GM12864 (cell line): Measurements from ENCODE around the gene DDX28.
A peak's percentile ranks its signal among the peaks of the same experiment; 100 is the strongest.

Source experiments
- DNase-seq: peaks from one replicate; pipeline ENCODE4 v3.0.0-alpha.2; 2011; ENCODE audit warnings: low read depth
- H3K4me3 ChIP-seq: 2 replicates; pipeline ENCODE4 v1.5.1; 2011; ENCODE audit warnings: mild to moderate bottlenecking, low read depth, low read length, control low read depth
- TF ChIP-seq, protein P1 (sequence below): IDR thresholded peaks from 2 replicates; pipeline ENCODE4 v1.5.1; 2011; ENCODE audit warnings: low read depth, mild to moderate bottlenecking, moderate library complexity, low read length, control low read depth, inconsistent platforms; ENCODE audit errors: missing control alignments

Gene DDX28, protein sequence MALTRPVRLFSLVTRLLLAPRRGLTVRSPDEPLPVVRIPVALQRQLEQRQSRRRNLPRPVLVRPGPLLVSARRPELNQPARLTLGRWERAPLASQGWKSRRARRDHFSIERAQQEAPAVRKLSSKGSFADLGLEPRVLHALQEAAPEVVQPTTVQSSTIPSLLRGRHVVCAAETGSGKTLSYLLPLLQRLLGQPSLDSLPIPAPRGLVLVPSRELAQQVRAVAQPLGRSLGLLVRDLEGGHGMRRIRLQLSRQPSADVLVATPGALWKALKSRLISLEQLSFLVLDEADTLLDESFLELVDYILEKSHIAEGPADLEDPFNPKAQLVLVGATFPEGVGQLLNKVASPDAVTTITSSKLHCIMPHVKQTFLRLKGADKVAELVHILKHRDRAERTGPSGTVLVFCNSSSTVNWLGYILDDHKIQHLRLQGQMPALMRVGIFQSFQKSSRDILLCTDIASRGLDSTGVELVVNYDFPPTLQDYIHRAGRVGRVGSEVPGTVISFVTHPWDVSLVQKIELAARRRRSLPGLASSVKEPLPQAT

DNA sequence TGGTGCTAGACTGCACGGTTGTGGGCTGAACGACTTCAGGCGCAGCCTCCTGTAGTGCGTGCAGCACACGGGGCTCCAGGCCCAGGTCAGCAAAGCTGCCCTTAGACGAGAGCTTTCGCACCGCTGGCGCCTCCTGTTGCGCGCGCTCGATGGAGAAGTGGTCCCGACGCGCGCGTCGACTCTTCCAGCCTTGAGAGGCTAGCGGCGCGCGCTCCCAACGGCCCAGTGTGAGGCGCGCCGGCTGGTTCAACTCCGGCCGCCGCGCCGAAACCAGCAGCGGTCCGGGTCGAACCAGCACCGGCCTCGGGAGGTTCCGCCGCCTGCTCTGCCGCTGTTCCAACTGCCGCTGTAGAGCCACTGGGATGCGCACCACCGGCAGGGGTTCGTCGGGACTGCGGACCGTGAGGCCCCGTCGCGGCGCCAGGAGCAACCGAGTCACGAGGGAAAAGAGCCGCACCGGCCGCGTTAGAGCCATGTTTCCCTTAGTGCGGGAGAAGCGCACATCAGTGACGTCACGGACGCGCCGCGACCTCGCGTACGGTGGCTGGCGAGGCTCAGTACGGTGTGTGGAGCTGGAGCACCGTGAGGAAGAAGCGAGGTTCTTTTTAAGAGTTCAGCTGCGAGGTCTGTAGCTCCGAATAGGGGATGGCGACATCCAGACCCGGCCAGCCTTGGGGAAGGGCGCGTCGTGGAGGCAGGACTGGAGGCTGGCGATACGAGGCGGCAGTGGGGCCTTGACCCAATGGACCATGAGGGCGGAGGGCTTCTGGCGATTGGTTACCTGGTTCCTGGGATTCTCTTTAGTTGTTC is at the start of gene DDX28, which contains the start of gene DUS2:
DDX28 (minus strand) TSS at position 505 of the 810 bp plus-strand sequence; CDS start at position 475, 30 bp downstream.
DUS2 (plus strand) TSS at position 557 of the 810 bp plus-strand sequence. CDS start 14,740 bp downstream, outside the sequence.
- H3K4me3 ChIP-seq = peak within 1 kb of the TSS; percentile 95
- DNase-seq = peak; percentile 78
- TF ChIP-seq, protein P1, sequence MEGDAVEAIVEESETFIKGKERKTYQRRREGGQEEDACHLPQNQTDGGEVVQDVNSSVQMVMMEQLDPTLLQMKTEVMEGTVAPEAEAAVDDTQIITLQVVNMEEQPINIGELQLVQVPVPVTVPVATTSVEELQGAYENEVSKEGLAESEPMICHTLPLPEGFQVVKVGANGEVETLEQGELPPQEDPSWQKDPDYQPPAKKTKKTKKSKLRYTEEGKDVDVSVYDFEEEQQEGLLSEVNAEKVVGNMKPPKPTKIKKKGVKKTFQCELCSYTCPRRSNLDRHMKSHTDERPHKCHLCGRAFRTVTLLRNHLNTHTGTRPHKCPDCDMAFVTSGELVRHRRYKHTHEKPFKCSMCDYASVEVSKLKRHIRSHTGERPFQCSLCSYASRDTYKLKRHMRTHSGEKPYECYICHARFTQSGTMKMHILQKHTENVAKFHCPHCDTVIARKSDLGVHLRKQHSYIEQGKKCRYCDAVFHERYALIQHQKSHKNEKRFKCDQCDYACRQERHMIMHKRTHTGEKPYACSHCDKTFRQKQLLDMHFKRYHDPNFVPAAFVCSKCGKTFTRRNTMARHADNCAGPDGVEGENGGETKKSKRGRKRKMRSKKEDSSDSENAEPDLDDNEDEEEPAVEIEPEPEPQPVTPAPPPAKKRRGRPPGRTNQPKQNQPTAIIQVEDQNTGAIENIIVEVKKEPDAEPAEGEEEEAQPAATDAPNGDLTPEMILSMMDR = peak; percentile 3

DNA sequence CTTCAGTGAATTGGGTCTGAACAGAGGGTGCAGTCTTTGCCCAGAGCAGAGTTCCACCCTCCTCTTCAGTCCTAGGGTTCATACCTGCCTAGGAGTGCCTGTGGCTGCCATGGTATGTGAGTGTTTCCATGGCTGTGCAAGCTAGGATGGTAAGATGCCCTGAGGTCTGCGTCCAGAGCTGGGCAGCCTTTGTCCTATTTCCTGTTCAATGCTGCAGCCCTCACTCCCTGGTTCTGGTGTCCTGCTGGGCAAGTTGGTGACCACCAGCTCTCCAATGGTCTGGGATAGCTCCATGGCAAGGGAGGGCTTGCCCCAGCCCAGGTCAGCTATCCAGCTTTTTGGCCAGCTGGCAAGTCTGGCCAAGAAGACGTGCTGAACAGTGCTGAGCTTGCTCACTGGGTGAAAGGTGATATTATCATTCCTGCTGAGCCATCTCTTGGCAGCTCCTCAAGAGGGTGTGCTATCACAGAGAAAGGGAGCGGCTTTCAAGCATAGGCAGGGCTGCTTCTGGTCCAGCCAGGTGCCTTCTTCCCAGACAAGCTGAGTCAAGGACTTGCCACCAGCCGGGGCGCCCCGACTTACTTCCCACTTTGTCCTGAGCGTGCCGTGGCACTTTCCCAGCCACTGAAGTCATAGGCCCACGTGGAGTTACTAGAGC is 49.1 kb upstream of the DDX28 start:
- no peak for DNase-seq
- H3K4me3 ChIP-seq = no peak overlapping the region
- TF ChIP-seq, protein P1 = no peak

DNA sequence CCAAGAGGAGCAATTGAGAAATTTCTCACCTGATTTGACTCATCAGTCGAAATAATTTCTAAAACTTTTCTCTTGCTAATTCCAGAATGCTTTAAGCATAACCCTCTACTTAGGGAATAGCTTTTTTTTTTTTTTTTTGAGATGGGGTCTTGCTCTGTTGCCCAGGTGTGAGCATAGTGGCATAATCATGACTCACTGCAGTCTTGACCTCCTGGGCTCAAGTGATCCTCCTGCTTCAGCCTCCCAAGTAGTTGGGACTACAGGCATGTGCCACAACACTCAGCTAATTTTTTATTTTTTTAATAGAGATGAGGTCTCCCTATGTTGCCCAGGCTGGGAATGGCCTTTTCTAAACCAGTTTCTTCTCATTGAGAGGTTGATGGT is 48.5 kb upstream of the DDX28 start:
- no peak for DNase-seq
- H3K4me3 ChIP-seq = no peak overlapping the region
- TF ChIP-seq, protein P1 = no peak

DNA sequence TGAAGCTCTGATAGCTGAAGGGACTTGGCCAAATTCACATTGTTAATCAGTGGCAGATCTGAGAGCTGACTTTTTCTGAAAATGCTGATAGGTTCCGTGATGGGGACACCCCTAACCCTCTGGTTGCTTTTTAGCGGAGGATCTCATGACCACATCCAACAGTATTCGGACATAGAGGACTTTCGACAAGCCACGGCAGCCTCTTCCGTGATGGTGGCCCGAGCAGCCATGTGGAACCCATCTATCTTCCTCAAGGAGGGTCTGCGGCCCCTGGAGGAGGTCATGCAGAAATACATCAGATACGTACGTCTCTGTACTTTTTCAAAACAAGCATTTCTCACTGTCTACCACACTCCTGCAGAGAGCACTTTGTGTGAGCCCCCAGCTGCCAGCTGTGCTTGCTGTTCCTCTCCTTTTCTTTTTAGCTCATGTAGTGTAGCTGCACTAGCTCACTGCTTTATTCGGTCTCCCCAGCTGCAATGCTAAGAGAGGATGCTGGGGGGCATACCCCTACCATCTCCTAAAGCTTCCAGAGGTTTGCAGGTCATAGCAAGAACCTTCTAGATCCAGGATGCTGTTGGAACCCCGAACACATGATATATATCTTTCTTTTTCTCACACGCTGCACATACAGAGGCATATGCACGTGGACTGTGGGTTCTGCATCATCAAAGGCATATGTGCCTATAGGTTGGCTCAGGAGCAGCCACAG is 47.9 kb upstream of the DDX28 start:
- H3K4me3 ChIP-seq = no peak overlapping the region
- TF ChIP-seq, protein P1 = no peak

DNA sequence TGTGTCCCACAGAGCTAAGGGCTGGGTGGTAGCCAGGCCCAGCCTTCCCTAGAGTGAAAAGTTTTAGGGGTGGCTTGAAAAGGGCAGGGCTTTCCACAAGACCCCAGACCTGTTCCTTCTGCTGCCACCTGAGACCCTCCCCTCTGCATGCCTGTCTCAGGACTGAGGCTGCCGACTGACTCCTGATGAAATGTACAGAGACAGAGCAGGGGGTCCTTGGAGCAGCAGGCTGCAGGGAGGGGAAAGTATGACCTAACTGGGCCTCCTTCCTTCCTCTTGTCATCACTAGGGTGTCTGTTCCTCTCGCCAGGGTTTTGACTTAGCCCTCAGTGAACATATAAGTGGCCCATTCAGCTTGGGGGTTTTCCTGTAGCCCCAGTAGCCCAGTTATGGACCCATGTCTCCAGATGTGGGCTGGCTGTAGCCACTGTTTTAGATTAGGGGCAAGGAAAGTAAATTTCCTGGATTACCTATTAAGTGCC is 47.3 kb upstream of the DDX28 start:
- no peak overlapping the region for H3K4me3 ChIP-seq
- DNase-seq = no peak
- TF ChIP-seq, protein P1 = no peak

More for the DNA sequence above, 47.9 kb upstream of the DDX28 start:
- no peak for DNase-seq
